OCI-LY7 (cell line): ENCODE data around the gene PHF23. TPM values are rescaled to one million over a fixed set of nuclear protein-coding genes. Genes with fewer than 3 reads are reported as not detected.

Experiments used
- BruUV-seq: library from RNA; stranded (reverse); fragments of 400-500 nt; replicated peaks from 2 replicates; lab custom pipeline; 2021; lab: Mats Ljungman, UMichigan
- CTCF ChIA-PET: fragments of 300-600 bp; sonication (Branson Sonifier 250); formaldehyde crosslinking; loops from one replicate; lab custom pipeline; 2022; ENCODE audit warnings: antibody characterized with exemption; ENCODE audit not compliant: unreplicated experiment; lab: Charles Lee
- POLR2A ChIA-PET: fragments of 300-600 bp; sonication (Branson Sonifier 250); formaldehyde crosslinking; loops from one replicate; lab custom pipeline; 2022; ENCODE audit warnings: antibody characterized with exemption; lab: Charles Lee
- DNase-seq: peaks from one replicate; pipeline ENCODE4 v3.0.0-alpha.2; 2015; ENCODE audit warnings: low spot score
- H2AFZ ChIP-seq: fragments of 200-600 bp; sonication (generic), shearing (Covaris generic); 2 replicates; pipeline ENCODE4 v1.6.1; 2014; ENCODE audit warnings: mild to moderate bottlenecking, antibody characterized with exemption, low read length, moderate library complexity
- H3K27ac ChIP-seq: fragments of 200-600 bp; sonication (generic); 2 replicates; pipeline ENCODE4 v1.5.1; 2014; ENCODE audit warnings: mixed run types, low read depth, mild to moderate bottlenecking, moderate library complexity, low read length, inconsistent platforms; ENCODE audit not compliant: poor library complexity, severe bottlenecking
- H3K36me3 ChIP-seq: fragments of 200-600 bp; sonication (generic); 2 replicates; pipeline ENCODE4 v1.6.1; 2014; ENCODE audit warnings: mild to moderate bottlenecking, antibody characterized with exemption, low read length, moderate library complexity, mixed read lengths; ENCODE audit not compliant: insufficient read depth
- H3K4me1 ChIP-seq: fragments of 200-600 bp; sonication (generic); 2 replicates; pipeline ENCODE4 v1.5.1; 2014; ENCODE audit warnings: mild to moderate bottlenecking, low read length; ENCODE audit not compliant: insufficient read depth, poor library complexity, severe bottlenecking
- H3K4me2 ChIP-seq: fragments of 200-600 bp; sonication (generic); 2 replicates; pipeline ENCODE4 v1.6.1; 2014; ENCODE audit warnings: mild to moderate bottlenecking, low read length
- H3K4me3 ChIP-seq: fragments of 200-600 bp; sonication (generic); 2 replicates; pipeline ENCODE4 v1.5.1; 2014; ENCODE audit warnings: mild to moderate bottlenecking, low read depth, low read length; ENCODE audit not compliant: poor library complexity, severe bottlenecking
- H3K79me2 ChIP-seq: fragments of 200-600 bp; sonication (generic); 2 replicates; pipeline ENCODE4 v1.6.1; 2016; ENCODE audit warnings: low read depth, mild to moderate bottlenecking, low read length, moderate library complexity, mixed read lengths; ENCODE audit not compliant: insufficient read depth
- H3K9me2 ChIP-seq: fragments of 200-600 bp; sonication (generic); 2 replicates; pipeline ENCODE4 v1.6.1; 2016; ENCODE audit warnings: mild to moderate bottlenecking, low read length, mixed read lengths; ENCODE audit not compliant: insufficient read depth
- H3K9me3 ChIP-seq: fragments of 200-600 bp; sonication (generic); 2 replicates; pipeline ENCODE4 v1.6.1; 2014; ENCODE audit warnings: mild to moderate bottlenecking, mixed run types, low read length, mixed read lengths
- H4K20me1 ChIP-seq: fragments of 200-600 bp; sonication (generic); 2 replicates; pipeline ENCODE4 v1.6.1; 2014; ENCODE audit warnings: mild to moderate bottlenecking, antibody characterized with exemption, low read length, moderate library complexity, mixed read lengths; ENCODE audit not compliant: insufficient read depth
- CTCF ChIP-seq: fragments of 200-600 bp; sonication (generic); conservative IDR thresholded peaks from 2 replicates; pipeline ENCODE4 v1.5.1; 2014; ENCODE audit warnings: mild to moderate bottlenecking, antibody characterized with exemption, low read length, moderate library complexity, mixed read lengths
- EZH2phosphoT487 ChIP-seq: fragments of 200-600 bp; sonication (generic); IDR thresholded peaks from 2 replicates; pipeline ENCODE4 v1.6.1; 2018; ENCODE audit warnings: low read depth, borderline replicate concordance, mild to moderate bottlenecking, mixed run types, antibody characterized with exemption, low read length, moderate library complexity, mixed read lengths
- intact Hi-C: fragments of 100-400 bp; cut with micrococcal nuclease; formaldehyde crosslinking; loops from one replicate; pipeline ENCODE4 v1.10.0; 2022; ENCODE audit not compliant: unreplicated experiment
- total RNA-seq, 2 experiments: library from RNA; depleted of rRNA in 1 of 2; stranded (reverse); fragments of >200 nt in 1 of 2; shearing (Covaris generic) in 1 of 2; gene quantifications; 2 replicates each; pipeline ENCODE4 v1.2.3, GENCODE V29; 2014 to 2022

The PHF23 gene
- total RNA-seq, 2 experiments from 2014 or later = 43.3 to 47.7 TPM

DNA sequence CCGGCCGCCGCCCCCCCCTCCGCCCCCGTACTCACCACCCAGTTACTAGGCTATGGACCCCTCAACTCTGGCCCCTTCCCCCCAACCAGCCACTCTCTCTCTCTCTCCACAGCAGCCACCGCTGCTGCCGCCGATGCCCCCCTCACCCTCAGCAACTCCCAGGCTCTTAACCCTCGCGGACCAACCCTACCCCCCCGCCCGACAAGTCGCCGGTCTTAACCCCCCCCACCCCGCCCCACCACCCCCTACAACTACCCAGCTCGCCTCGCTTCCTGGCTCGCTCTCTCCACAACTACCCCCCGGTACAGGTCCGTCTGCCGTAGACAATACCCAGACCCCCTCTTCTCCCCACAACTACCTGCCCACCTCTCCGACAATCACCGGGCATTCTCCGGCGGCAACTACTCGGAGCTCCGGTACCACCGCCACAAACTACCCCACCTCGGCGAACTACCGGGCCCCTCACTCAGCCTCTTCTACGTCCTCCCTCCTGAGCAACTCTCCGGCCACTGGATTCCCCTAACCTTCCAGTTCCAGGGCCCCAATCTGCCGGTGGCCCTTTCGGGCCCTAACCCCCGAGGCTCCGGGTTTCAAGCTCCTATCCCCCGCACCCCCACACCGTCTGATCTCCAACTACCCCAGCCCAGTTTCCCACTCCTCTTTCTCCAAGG lies 702 bp downstream of the PHF23 start:
- CTCF ChIA-PET = interaction anchor here (0.8 to 1.4 kb wide), 2 partner anchors 18 to 319 kb away, joined by 3 to 4 read pairs; no protein-coding TSS in a partner anchor
- no TSS peak for BruUV-seq
- Histone ChIP-seq H3K36me3 (peaks cover 52% of the 10 kb centered on the region), H3K27ac (peak overlapping the region; percentile 86), H3K9me3 (no peaks in the 10 kb centered on the region), H3K4me1 (peaks cover 60% of the 10 kb centered on the region), H2AFZ (no peak overlapping the region; the same call in 1 of the 2 replicates), H3K9me2 (no peaks in the 10 kb centered on the region), H3K4me2 (peak overlapping the region; percentile 82), H3K4me3 (peak overlapping the region; percentile 100), H3K79me2 (peaks cover 34% of the 10 kb centered on the region), H4K20me1 (0 out of 2 replicates have a peak, but pooled peaks cover 8% of the 10 kb centered on the region)
- intact Hi-C loops = loop anchor here (2.0 to 5.0 kb wide), 3 partner anchors 14 to 244 kb away; partner anchors contain the start of genes ELP5, POLR2A and SLC35G6
- DNase-seq = peak; percentile 48
- no peak for TF ChIP-seq CTCF
- no peak for TF ChIP-seq EZH2phosphoT487
- POLR2A ChIA-PET = interaction anchor here (0.6 to 0.7 kb wide), 2 partner anchors 38 to 112 kb away, joined by 6 to 7 read pairs; no protein-coding TSS in a partner anchor

- DNase-seq = peak; percentile 87
- peaks cover 41% of the 10 kb centered on the region for H3K79me2 ChIP-seq
Measured at GRCh38 chr17:7237761-7238419, 1.4 kb downstream of the PHF23 start.

More at GRCh38 chr17:7237761-7238419, 1.4 kb downstream of the PHF23 start:
- H3K9me2 ChIP-seq = no peaks in the 10 kb centered on the region
- BruUV-seq = no TSS peak
- H3K9me3 ChIP-seq = no peaks in the 10 kb centered on the region
- 0 out of 2 replicates have a peak, but pooled peaks cover 8% of the 10 kb centered on the region for H4K20me1 ChIP-seq
- intact Hi-C loops = loop anchor here (2.0 to 5.0 kb wide), 3 partner anchors 15 to 244 kb away; partner anchors contain the start of genes ELP5, POLR2A and SLC35G6
- H3K4me1 ChIP-seq = peaks cover 54% of the 10 kb centered on the region
- no peak for TF ChIP-seq CTCF
- H3K36me3 ChIP-seq = peaks cover 45% of the 10 kb centered on the region
- peak overlapping the region; percentile 86 for H3K27ac ChIP-seq
- H3K4me2 ChIP-seq = peak overlapping the region; percentile 82
- CTCF ChIA-PET = interaction anchor here (1.4 kb wide), 1 partner anchor 17 kb away, joined by 3 read pairs; no protein-coding TSS in a partner anchor
- H3K4me3 ChIP-seq = peak overlapping the region; percentile 100
- POLR2A ChIA-PET = interaction anchor here (0.6 to 0.7 kb wide), 2 partner anchors 38 to 113 kb away, joined by 6 to 7 read pairs; no protein-coding TSS in a partner anchor
- H2AFZ ChIP-seq = no peak overlapping the region
